AG04450 (cell line): ENCODE results near the gene STX10. TPM values are rescaled to one million over a fixed set of nuclear protein-coding genes. Genes with fewer than 3 reads are reported as not detected.
"Not testable (repeated sequence)": the region's sequence is repeated elsewhere in the genome, so short reads cannot be mapped to it uniquely, and the experiment has no call there.

Experiments
- CTCF ChIA-PET: fragments of 300-600, 350-600 bp; formaldehyde crosslinking; extraction: SDS; loops from one replicate; lab custom pipeline; 2022; ENCODE audit warnings: antibody characterized with exemption, inconsistent platforms; lab: Charles Lee
- POLR2A ChIA-PET: fragments of 350-600 bp; formaldehyde crosslinking; extraction: SDS; loops from one replicate; lab custom pipeline; 2021; ENCODE audit warnings: antibody characterized with exemption, inconsistent platforms; lab: Yijun Ruan, JAX
- DNase-seq: peaks from one replicate; pipeline ENCODE4 v3.0.0-alpha.2; 2011; ENCODE audit warnings: low read depth, low spot score
- H3K27ac ChIP-seq: one replicate; pipeline ENCODE4 v1.5.1; 2012; ENCODE audit warnings: low read depth, low read length, control low read depth
- H3K27me3 ChIP-seq: one replicate; pipeline ENCODE4 v1.6.0; 2012; ENCODE audit warnings: low read length; ENCODE audit not compliant: control insufficient read depth, insufficient read depth
- H3K4me3 ChIP-seq: 2 replicates; pipeline ENCODE4 v1.5.1; 2011; ENCODE audit warnings: mild to moderate bottlenecking, low read depth, low read length, control low read depth
- H3K9me3 ChIP-seq: 2 replicates; pipeline ENCODE4 v1.5.1; 2012; ENCODE audit warnings: low read length; ENCODE audit not compliant: control insufficient read depth, insufficient read depth
- CTCF ChIP-seq: IDR thresholded peaks from 2 replicates; pipeline ENCODE4 v1.5.1; 2011; ENCODE audit warnings: low read depth, low read length, control low read depth, inconsistent platforms
- polyA plus RNA-seq: library from polyadenylated mRNA; depleted of rRNA; stranded (reverse); fragments of >200 nt; gene quantifications from 2 replicates; pipeline ENCODE4 v1.2.3, GENCODE V29; 2011

Gene STX10
- polyA plus RNA-seq, 1 experiment: 47.9 TPM

GRCh38 chr19:13169769-13170168 lies 19.6 kb upstream of the STX10 start:
- TF ChIP-seq CTCF: no peak
- Histone ChIP-seq H3K27ac (no peak overlapping the region), H3K27me3 (no peaks in the 10 kb centered on the region), H3K9me3 (no peaks in the 10 kb centered on the region), H3K4me3 (no peak overlapping the region)
- CTCF ChIA-PET: interaction anchor here (1.6 kb wide), 1 partner anchor 204 kb away, joined by 3 read pairs; no protein-coding TSS in a partner anchor
- DNase-seq: no peak
- POLR2A ChIA-PET: interaction anchor here (0.9 to 1.2 kb wide), 3 partner anchors 17 to 34 kb away, joined by 3 to 4 read pairs (median 3); no protein-coding TSS in a partner anchor

- POLR2A ChIA-PET, H3K27ac ChIP-seq, H3K4me3 ChIP-seq, DNase-seq, H3K9me3 ChIP-seq, H3K27me3 ChIP-seq: not testable (repeated sequence)
- CTCF ChIA-PET: interaction anchor here (0.6 to 0.9 kb wide), 2 partner anchors 29 to 201 kb away, joined by 5 read pairs; no protein-coding TSS in a partner anchor
Measured at GRCh38 chr19:13166151-13166550, 16.0 kb upstream of the STX10 start.

GRCh38 chr19:13165162-13165997 lies 15.2 kb upstream of the STX10 start:
- H3K27ac ChIP-seq: peak overlapping the region; percentile 97
- ChIA-PET POLR2A (interaction anchor here (3.3 to 5.1 kb wide), 2 partner anchors 10 to 13 kb away, joined by 34 to 37 read pairs; no protein-coding TSS in a partner anchor), CTCF (no interaction called here)
- H3K27me3 ChIP-seq: no peaks in the 10 kb centered on the region
- H3K4me3 ChIP-seq: no peak overlapping the region
- no peak for TF ChIP-seq CTCF
- H3K9me3 ChIP-seq: no peaks in the 10 kb centered on the region
- DNase-seq: no peak

GRCh38 chr19:13164343-13165161 lies 14.4 kb upstream of the STX10 start:
- POLR2A ChIA-PET: interaction anchor here (0.5 to 5.1 kb wide), 11 partner anchors 10 to 53 kb away, joined by 3 to 37 read pairs (median 4); partner anchors contain the start of genes IER2 and STX10
- H3K27ac ChIP-seq: peak overlapping the region; percentile 97
- H3K9me3 ChIP-seq: no peaks in the 10 kb centered on the region
- no peak for DNase-seq
- no peaks in the 10 kb centered on the region for H3K27me3 ChIP-seq
- CTCF ChIA-PET: no interaction called here
- peak overlapping the region; percentile 36 for H3K4me3 ChIP-seq
- no peak for TF ChIP-seq CTCF

GRCh38 chr19:13163609-13164342 lies 13.6 kb upstream of the STX10 start:
- CTCF ChIA-PET: interaction anchor here (0.7 to 3.6 kb wide), 2 partner anchors 31 to 99 kb away, joined by 3 to 10 read pairs; no protein-coding TSS in a partner anchor
- peak overlapping the region; percentile 97 for H3K27ac ChIP-seq
- no peak; the same call in 1 of the 2 replicates for TF ChIP-seq CTCF
- H3K9me3 ChIP-seq: no peaks in the 10 kb centered on the region
- H3K4me3 ChIP-seq: peak overlapping the region; percentile 44
- DNase-seq: peak; percentile 67
- no peaks in the 10 kb centered on the region for H3K27me3 ChIP-seq
- POLR2A ChIA-PET: interaction anchor here (0.5 to 5.1 kb wide), 12 partner anchors 9 to 69 kb away, joined by 3 to 37 read pairs (median 4); partner anchors contain the start of genes IER2 and STX10
